ENCODE data around the gene FYN. TPM values are rescaled to one million over a fixed set of nuclear protein-coding genes. Genes with fewer than 3 reads are reported as not detected.
"Not testable (repeated sequence)": the region's sequence is repeated elsewhere in the genome, so short reads cannot be mapped to it uniquely, and the experiment has no call there.

The FYN gene
- total and polyA plus RNA-seq, 4 experiments from 2014 or later = 338 to 713 (median 564) TPM

- no peak overlapping the region for H3K27ac ChIP-seq (ENCODE audit: low read depth, low read length)
- H3K4me3 ChIP-seq (ENCODE audit: low read length in 2 of 2) = no peak overlapping the region
- Mint-ChIP-seq H3K4me3 (no peak overlapping the region), H3K27ac (no peak overlapping the region), H3K9me3 (no peaks in the 10 kb centered on the region), H3K4me1 (peaks cover 23 to 44% (median 33%) of the 10 kb centered on the region in 4 donors), H3K27me3 (no peaks in the 10 kb centered on the region), H3K36me3 (peaks cover 0 to 21% of the 10 kb centered on the region in 2 donors)
- no peaks in the 10 kb centered on the region for H3K9me3 ChIP-seq (ENCODE audit: control insufficient read depth in 1 of 2, low read length in 2 of 2)
- H3K27me3 ChIP-seq (ENCODE audit: insufficient read depth, low read length) = no peaks in the 10 kb centered on the region
- H3K36me3 ChIP-seq (ENCODE audit: insufficient read depth, low read length) = no peaks in the 10 kb centered on the region
- ChIA-PET POLR2A (ENCODE audit: partially characterized antibody) (interaction anchor here (0.7 to 8.3 kb wide), 5 partner anchors 10 to 51 kb away, joined by 3 to 55 read pairs (median 5); no protein-coding TSS in a partner anchor), CTCF (ENCODE audit: partially characterized antibody) (interaction anchor here (0.9 to 1.9 kb wide), 6 partner anchors 12 to 198 kb away, joined by 3 to 5 read pairs (median 4); partner anchors contain the start of gene FYN)
- H3K4me1 ChIP-seq (ENCODE audit: insufficient read depth, low read length) = peaks cover 80% of the 10 kb centered on the region
- no peak for DNase-seq
- intact Hi-C loops (cut with micrococcal nuclease) = no loop called here
These were observed 83.7 kb downstream of the FYN start for GRCh38 chr6:111789598-111789997.

- ChIA-PET POLR2A (ENCODE audit: partially characterized antibody) (interaction anchor here (1.9 to 8.3 kb wide), 3 partner anchors 9 to 18 kb away, joined by 5 to 55 read pairs (median 7); no protein-coding TSS in a partner anchor), CTCF (ENCODE audit: partially characterized antibody) (interaction anchor here (0.9 to 1.9 kb wide), 8 partner anchors 11 to 204 kb away, joined by 3 to 5 read pairs (median 4); partner anchors contain the start of gene FYN)
- Histone ChIP-seq H3K4me1 (ENCODE audit: insufficient read depth, low read length) (peaks cover 80% of the 10 kb centered on the region), H3K27ac (ENCODE audit: low read depth, low read length) (no peak overlapping the region), H3K27me3 (ENCODE audit: insufficient read depth, low read length) (no peaks in the 10 kb centered on the region), H3K36me3 (ENCODE audit: insufficient read depth, low read length) (no peaks in the 10 kb centered on the region), H3K4me3 (ENCODE audit: low read length in 2 of 2) (no peak overlapping the region), H3K9me3 (ENCODE audit: control insufficient read depth in 1 of 2, low read length in 2 of 2) (no peaks in the 10 kb centered on the region)
- Mint-ChIP-seq H3K27ac (no peak overlapping the region), H3K4me3 (no peak overlapping the region), H3K36me3 (peaks cover 5 to 28% of the 10 kb centered on the region in 2 donors), H3K27me3 (no peaks in the 10 kb centered on the region), H3K4me1 (peaks cover 32 to 44% (median 37%) of the 10 kb centered on the region in 4 donors), H3K9me3 (no peaks in the 10 kb centered on the region)
- intact Hi-C loops (cut with micrococcal nuclease) = no loop called here
- no peak for DNase-seq
These were observed 84.6 kb downstream of the FYN start for GRCh38 chr6:111788379-111789276.

- intact Hi-C loops (cut with micrococcal nuclease); H3K4me3 Mint-ChIP-seq; H3K27me3 ChIP-seq (ENCODE audit: insufficient read depth, low read length); H3K27ac ChIP-seq (ENCODE audit: low read depth, low read length); H3K9me3 Mint-ChIP-seq; H3K27me3 Mint-ChIP-seq; H3K9me3 ChIP-seq (ENCODE audit: control insufficient read depth in 1 of 2, low read length in 2 of 2); DNase-seq; H3K36me3 ChIP-seq (ENCODE audit: insufficient read depth, low read length); CTCF ChIA-PET (ENCODE audit: partially characterized antibody); H3K4me3 ChIP-seq (ENCODE audit: low read length in 2 of 2); POLR2A ChIA-PET (ENCODE audit: partially characterized antibody): not testable (repeated sequence)
- H3K36me3 Mint-ChIP-seq = peaks cover 7 to 28% of the 10 kb centered on the region in 2 donors
- peaks cover 80% of the 10 kb centered on the region for H3K4me1 ChIP-seq (ENCODE audit: insufficient read depth, low read length)
- H3K4me1 Mint-ChIP-seq = peaks cover 38 to 60% (median 52%) of the 10 kb centered on the region in 4 donors
- H3K27ac Mint-ChIP-seq = peak overlapping the region in 4 of 7 donors; percentile 6 to 62 (median 51)
These were observed 87.1 kb downstream of the FYN start for GRCh38 chr6:111786151-111786550.

GRCh38 chr6:111784433-111784832, 88.8 kb downstream of the FYN start:
- H3K27ac ChIP-seq (ENCODE audit: low read depth, low read length) = peak overlapping the region; percentile 7
- no peaks in the 10 kb centered on the region for H3K27me3 ChIP-seq (ENCODE audit: insufficient read depth, low read length)
- CTCF ChIA-PET (ENCODE audit: partially characterized antibody) = interaction anchor here (0.6 to 3.3 kb wide), 9 partner anchors 9 to 259 kb away, joined by 3 to 12 read pairs (median 5); no protein-coding TSS in a partner anchor
- Mint-ChIP-seq H3K4me1 (peaks cover 54 to 77% (median 64%) of the 10 kb centered on the region in 4 donors), H3K36me3 (peaks cover 14 to 35% of the 10 kb centered on the region in 2 donors), H3K4me3 (peak overlapping the region in 3 of 8 donors; percentile 6 to 14 (median 12)), H3K27me3 (no peaks in the 10 kb centered on the region), H3K27ac (peak overlapping the region in 6 of 7 donors; percentile 25 to 80 (median 73)), H3K9me3 (no peaks in the 10 kb centered on the region)
- no peak for DNase-seq
- H3K4me3 ChIP-seq (ENCODE audit: low read length in 2 of 2) = no peak overlapping the region
- POLR2A ChIA-PET (ENCODE audit: partially characterized antibody) = interaction anchor here (0.6 to 12.2 kb wide), 7 partner anchors 10 to 98 kb away, joined by 3 to 159 read pairs (median 3); partner anchors contain the start of gene FYN
- peaks cover 80% of the 10 kb centered on the region for H3K4me1 ChIP-seq (ENCODE audit: insufficient read depth, low read length)
- H3K36me3 ChIP-seq (ENCODE audit: insufficient read depth, low read length) = no peaks in the 10 kb centered on the region
- H3K9me3 ChIP-seq (ENCODE audit: control insufficient read depth in 1 of 2, low read length in 2 of 2) = no peaks in the 10 kb centered on the region
- intact Hi-C loops (cut with micrococcal nuclease) = no loop called here

GRCh38 chr6:111782887-111783466, 90.3 kb downstream of the FYN start:
- Histone ChIP-seq H3K27ac (ENCODE audit: low read depth, low read length) (peak overlapping the region; percentile 16), H3K36me3 (ENCODE audit: insufficient read depth, low read length) (no peaks in the 10 kb centered on the region), H3K27me3 (ENCODE audit: insufficient read depth, low read length) (no peaks in the 10 kb centered on the region), H3K4me3 (ENCODE audit: low read length in 2 of 2) (no peak overlapping the region), H3K9me3 (ENCODE audit: control insufficient read depth in 1 of 2, low read length in 2 of 2) (no peaks in the 10 kb centered on the region), H3K4me1 (ENCODE audit: insufficient read depth, low read length) (peaks cover 80% of the 10 kb centered on the region)
- H3K4me1 Mint-ChIP-seq = peaks cover 65 to 91% (median 76%) of the 10 kb centered on the region in 4 donors
- no peak for DNase-seq
- H3K36me3 Mint-ChIP-seq = peaks cover 14 to 39% of the 10 kb centered on the region in 2 donors
- no peaks in the 10 kb centered on the region for H3K9me3 Mint-ChIP-seq
- peak overlapping the region in 6 of 7 donors; percentile 64 to 88 (median 82) for H3K27ac Mint-ChIP-seq
- CTCF ChIA-PET (ENCODE audit: partially characterized antibody) = interaction anchor here (0.7 to 3.3 kb wide), 5 partner anchors 10 to 73 kb away, joined by 3 to 12 read pairs (median 4); no protein-coding TSS in a partner anchor
- POLR2A ChIA-PET (ENCODE audit: partially characterized antibody) = interaction anchor here (0.8 to 12.2 kb wide), 6 partner anchors 9 to 81 kb away, joined by 3 to 159 read pairs (median 20); no protein-coding TSS in a partner anchor
- H3K4me3 Mint-ChIP-seq = peak overlapping the region in 4 of 8 donors; percentile 0 to 69 (median 22)
- H3K27me3 Mint-ChIP-seq = no peaks in the 10 kb centered on the region
- intact Hi-C loops (cut with micrococcal nuclease) = no loop called here

GRCh38 chr6:111782192-111782809, 91.0 kb downstream of the FYN start:
- no peak overlapping the region for H3K4me3 ChIP-seq (ENCODE audit: low read length in 2 of 2)
- intact Hi-C loops (cut with micrococcal nuclease) = no loop called here
- H3K27ac ChIP-seq (ENCODE audit: low read depth, low read length) = peak overlapping the region; percentile 16
- H3K27me3 Mint-ChIP-seq = no peaks in the 10 kb centered on the region
- H3K36me3 Mint-ChIP-seq = peaks cover 14 to 44% of the 10 kb centered on the region in 2 donors
- ChIA-PET POLR2A (ENCODE audit: partially characterized antibody) (interaction anchor here (1.7 to 12.2 kb wide), 4 partner anchors 10 to 22 kb away, joined by 6 to 159 read pairs (median 44); no protein-coding TSS in a partner anchor), CTCF (ENCODE audit: partially characterized antibody) (interaction anchor here (0.7 to 3.3 kb wide), 6 partner anchors 19 to 214 kb away, joined by 3 to 12 read pairs (median 4); no protein-coding TSS in a partner anchor)
- H3K4me1 Mint-ChIP-seq = peaks cover 72 to 96% (median 82%) of the 10 kb centered on the region in 4 donors
- H3K27ac Mint-ChIP-seq = peak overlapping the region in 6 of 7 donors; percentile 64 to 88 (median 83)
- no peak for DNase-seq
- H3K36me3 ChIP-seq (ENCODE audit: insufficient read depth, low read length) = no peaks in the 10 kb centered on the region
- H3K9me3 Mint-ChIP-seq = no peaks in the 10 kb centered on the region
- H3K9me3 ChIP-seq (ENCODE audit: control insufficient read depth in 1 of 2, low read length in 2 of 2) = no peaks in the 10 kb centered on the region
- peak overlapping the region in 4 of 8 donors; percentile 6 to 69 (median 44) for H3K4me3 Mint-ChIP-seq
- H3K4me1 ChIP-seq (ENCODE audit: insufficient read depth, low read length) = peaks cover 82% of the 10 kb centered on the region
- no peaks in the 10 kb centered on the region for H3K27me3 ChIP-seq (ENCODE audit: insufficient read depth, low read length)
